Activated gamma-delta T cell treated with anti-CD3 and anti-CD28 coated beads, Interleukin-2, amount 50 U/mL, for 16 hours (primary cell): Measurements from ENCODE around the gene WNK3.

Source experiments
- DNase-seq: peaks from one replicate; pipeline ENCODE4 v3.0.0-alpha.2; 2020; ENCODE audit warnings: low read depth

The WNK3 gene

DNA sequence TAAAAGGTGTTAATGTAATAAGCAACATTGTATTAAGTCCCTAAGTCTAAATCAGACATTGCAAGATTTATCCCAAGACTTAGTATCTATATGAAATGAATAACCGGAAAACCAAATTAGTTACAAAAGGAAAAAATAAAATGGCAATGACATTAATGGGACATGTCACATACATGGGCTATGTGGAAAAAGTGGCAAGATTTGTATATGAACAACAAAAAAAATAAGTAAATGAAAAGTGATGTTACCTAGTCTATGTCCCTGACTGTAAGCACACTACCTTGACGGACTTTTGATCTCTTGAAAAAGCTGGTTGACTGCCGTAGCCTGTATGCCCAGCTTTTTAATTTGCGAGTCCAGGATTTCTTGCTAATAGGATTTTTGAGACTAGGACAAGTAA lies 119.3 kb downstream of the WNK3 start:
- no peak for DNase-seq

DNA sequence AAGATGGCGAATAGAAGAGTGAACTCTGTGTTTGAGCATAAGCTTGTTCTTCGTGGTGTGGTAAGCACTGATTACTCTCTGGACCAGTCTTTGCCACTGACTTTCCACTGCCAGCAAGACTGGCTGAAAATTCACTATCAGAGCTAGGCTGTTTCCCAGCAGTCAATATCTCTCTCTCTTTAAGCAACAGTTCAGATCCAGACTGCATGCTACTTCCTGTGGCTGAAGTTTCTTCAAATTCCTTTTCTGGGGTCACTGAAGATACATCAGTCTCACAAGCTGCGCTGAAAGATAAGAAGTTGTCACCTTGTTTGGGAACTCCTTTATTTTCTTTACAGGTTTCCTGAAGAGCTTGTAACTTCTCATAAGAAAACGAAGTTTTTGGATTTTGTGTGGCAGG lies 120.8 kb downstream of the WNK3 start:
- no peak for DNase-seq

DNA sequence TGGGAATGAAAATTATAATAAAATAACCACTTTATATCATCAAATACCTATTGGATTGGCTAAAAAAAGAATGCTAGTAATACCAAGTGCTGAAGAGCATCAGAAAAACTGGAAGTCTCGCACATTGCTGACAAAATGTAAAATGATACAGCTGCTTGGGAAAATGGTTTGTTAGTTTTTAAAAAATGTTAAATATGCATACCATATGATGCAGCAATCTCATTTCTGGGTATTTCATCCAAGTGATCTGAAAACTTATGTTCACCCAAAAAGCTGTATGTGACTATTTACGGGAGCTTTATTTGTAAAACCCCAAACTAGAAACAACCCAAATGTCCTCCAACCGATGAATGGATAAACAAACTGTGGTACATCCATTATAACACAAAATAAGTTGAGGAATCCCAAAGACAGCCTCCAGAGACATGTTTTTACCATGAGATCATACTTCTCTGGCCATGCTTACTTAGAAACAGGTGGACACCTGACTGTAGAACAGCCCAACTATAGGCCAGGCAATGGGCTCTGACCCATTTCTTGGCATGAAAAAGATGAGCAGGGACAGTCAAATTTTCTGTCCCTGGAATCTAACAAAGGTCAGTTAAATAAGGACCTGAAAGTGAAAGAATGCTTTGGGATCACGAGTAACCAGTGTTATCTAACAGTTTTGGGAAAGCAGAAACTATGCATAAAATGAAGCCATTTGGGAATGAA lies 127.3 kb downstream of the WNK3 start:
- DNase-seq: no peak

DNA sequence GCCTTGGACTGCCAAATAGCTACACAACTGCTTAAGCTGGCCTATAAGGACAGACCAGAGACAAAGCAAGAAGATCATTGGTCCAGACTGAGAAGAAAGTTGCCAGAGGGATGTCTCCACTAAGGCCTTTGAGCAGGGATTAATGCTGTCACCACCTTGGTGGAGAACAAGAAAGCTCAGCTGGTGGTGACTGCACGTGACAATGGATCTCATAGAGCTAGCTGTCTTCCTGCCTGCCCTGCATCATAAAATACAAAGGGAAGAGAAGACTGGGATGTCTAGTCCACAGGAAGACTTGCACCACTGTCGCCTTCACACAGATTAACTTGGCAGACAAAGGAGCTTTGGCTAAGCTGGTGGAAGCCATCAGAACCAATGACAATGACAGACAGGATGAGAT lies 134.3 kb downstream of the WNK3 start:
- no peak for DNase-seq

- DNase-seq: no peak
These were observed 144.2 kb downstream of the WNK3 start for GRCh38 chrX:54213603-54214002.

DNA sequence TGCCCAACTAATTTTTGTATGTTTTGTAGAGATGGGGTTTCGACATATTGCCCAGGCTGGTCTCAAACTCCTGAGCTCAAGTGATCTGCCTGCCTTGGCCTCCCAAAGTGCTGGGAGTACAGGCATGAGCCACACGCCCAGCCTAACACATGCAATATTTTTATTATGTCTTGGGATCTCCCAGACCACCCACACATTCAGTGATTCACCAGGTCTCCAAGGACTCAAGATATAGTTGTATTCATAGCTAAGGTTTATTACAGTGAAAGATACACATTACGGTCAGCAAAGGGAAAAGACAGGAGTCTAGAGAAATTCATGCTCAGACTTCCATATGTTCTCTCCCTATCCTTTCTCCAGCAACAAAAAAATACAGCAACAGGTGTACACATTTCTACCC lies 149.3 kb downstream of the WNK3 start:
- DNase-seq: no peak

DNA sequence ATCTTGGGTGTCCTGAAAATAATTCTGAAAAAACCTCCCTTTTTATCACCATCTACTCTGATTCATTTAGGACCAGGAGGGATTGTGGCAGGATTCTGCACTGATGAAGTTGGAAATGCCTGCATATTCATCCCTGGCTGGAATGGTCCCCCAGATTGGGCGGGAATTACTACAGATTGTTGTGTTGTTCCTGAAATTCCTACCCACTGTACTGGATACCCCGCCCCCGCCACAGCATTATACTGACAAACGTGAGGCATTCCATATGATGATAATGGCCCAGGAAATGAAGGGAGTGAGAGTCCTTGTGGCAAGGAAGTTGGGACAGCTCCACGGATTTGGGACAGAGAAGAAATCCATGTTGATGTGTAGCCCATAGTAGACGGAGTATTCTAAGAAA lies 159.6 kb downstream of the WNK3 start:
- no peak for DNase-seq

GRCh38 chrX:54194982-54195588 lies 162.8 kb downstream of the WNK3 start:
- DNase-seq: no peak

DNA sequence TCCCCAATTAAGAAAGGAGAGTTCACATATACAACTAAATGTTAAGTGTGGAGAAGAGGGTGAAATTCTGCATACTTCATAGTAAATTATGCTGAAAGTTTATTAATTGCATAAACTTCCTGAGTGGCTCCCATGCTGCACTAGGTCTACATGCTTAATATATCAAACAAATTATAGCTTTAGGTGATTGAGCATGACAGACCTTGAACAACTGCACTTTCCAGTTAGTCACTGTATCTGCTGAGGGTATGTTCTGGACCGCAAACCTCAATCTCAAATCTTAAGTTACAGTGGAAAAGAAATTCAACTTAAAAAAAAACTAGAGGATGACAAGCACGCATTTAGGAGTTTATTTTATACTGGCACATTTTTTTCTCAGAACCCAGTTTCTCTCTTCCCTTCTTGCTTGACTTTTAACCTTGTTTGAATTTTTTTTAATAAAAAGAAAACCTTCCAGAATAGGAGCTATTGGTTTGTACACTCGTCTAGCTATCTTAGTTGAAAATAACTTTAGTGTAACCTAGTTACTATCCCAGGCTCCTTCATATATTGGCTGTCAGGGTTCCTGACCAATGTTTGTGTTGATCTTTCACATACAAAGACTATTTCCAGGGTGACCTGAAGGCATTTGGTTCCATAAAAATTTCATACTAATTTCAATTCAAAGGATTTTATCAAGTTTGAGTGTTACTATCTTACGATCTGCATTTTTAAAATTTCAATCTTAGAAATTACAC lies 164.6 kb downstream of the WNK3 start:
- DNase-seq: no peak

DNA sequence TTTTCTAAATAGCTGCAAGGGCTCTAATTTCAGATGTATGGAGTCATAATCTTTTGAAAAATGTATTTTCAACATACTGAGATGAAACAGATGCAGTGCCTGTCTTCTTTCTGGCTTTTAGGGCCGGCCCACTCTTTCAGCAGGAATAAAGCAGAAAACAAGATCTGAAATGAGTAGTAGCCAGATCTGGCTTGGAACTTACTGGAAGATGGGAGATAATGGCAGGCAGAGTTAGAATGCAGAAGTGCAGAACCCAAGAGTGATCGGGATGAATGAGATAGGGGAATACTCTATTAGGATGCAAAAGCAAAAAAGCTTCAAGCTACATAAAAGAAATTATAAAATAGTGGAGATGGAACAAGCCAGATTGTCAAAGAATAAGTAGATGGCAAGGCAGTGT lies 173.4 kb downstream of the WNK3 start:
- no peak for DNase-seq

- peak; percentile 40 for DNase-seq
These were observed 174.8 kb downstream of the WNK3 start, which contains the start of gene FAM120C for GRCh38 chrX:54182864-54183613. Gene FAM120C (minus strand): TSS chrX:54183254. CDS start chrX:54183198, 56 bp downstream.

- DNase-seq: peak; percentile 42
These were observed 175.5 kb downstream of the WNK3 start for GRCh38 chrX:54182194-54182863.

GRCh38 chrX:54181202-54181953 lies 176.5 kb downstream of the WNK3 start:
- no peak for DNase-seq

- DNase-seq: no peak
These were observed 177.4 kb downstream of the WNK3 start for GRCh38 chrX:54180403-54180802.

DNA sequence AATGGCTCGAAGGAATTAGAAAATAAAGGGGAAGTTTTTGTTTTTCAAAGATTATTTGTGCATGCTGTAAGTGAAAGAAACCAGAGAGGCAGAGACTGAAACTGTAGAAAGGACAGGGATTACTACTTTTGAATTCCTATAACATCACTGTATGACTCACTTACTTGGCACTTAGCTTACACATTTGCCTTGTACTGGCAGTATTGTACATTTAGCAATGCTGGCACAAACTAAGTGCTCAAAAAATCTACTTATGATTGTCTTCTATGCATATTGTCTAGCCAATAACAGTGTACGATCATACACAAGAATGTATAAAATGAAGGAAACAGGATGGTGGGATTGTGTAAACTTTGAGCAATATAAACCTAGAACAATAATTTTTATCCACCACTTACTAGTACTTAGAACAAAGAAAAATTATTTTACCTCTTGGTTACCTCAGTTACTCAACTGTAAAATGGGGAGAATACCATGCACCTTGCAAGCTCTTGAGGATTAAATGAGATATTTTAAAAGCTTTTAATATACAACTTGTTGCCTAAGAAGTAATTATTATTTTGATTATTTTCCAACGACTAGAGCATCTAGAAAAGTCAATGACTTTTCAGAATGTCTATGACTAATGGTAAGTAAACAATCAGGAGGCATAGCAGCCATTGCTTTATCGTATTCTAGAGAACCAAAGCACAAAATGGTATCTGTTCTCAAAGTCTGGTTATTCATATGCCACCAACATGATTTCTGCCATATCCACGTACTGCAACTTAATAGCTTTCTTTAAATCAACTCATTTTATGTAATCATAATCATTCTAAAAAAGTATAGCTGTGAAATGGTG lies 179.5 kb downstream of the WNK3 start:
- DNase-seq: no peak

- no peak for DNase-seq
These were observed 180.5 kb downstream of the WNK3 start for GRCh38 chrX:54177306-54177705.

DNA sequence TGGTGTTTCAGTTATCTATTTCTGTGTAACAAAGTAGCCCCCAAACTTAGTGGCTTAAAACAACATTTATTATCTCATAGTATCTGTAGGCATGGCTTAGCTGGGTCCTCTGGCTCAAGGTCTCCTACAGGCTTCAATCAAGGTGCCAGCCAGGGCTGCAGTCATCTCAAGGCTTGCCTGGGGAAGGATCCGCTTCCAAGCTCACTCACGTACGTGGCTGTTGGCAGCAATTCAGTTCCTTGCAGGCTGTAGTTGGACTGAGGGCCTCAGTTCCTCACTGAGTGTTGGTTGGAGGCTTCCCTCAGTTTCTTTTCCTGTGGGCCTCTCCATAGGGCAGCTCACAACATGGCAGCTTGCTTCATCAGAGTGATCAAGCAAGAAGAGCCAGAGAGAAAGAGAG lies 184.1 kb downstream of the WNK3 start:
- DNase-seq: no peak

GRCh38 chrX:54172455-54172854 lies 185.4 kb downstream of the WNK3 start:
- DNase-seq: no peak

DNA sequence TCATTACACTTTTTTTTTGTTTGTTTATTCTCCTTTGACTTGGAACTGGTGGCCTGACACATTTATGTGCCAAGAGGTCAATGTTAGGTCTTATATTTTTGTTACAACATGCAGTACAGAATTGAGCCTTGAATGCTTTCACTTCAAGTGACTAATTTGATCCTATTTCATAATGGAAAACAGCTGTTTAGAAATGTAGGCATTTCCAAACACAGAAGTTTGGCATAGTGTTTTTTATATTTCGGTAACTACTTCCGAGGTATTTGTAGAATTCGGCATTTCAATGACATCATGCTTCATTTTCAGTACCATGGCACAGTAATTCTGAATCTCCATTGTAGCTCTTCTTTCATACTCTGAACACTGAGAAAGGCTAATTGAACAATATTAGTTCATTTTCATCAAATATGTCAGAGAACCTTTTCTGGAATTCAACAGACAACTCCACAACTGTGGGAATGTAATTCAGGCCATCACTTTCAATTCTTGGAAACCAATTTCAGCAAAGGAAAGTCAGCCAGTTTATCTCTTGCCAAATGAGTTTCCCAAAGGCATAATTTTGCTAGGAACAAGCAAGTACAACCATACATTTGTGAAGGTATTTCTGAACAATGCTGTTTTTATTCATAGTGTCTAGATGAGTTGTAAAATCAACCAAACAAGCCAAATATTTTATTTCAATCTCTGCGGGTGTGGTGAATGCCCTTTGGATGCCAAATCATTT lies 186.2 kb downstream of the WNK3 start:
- no peak for DNase-seq

DNA sequence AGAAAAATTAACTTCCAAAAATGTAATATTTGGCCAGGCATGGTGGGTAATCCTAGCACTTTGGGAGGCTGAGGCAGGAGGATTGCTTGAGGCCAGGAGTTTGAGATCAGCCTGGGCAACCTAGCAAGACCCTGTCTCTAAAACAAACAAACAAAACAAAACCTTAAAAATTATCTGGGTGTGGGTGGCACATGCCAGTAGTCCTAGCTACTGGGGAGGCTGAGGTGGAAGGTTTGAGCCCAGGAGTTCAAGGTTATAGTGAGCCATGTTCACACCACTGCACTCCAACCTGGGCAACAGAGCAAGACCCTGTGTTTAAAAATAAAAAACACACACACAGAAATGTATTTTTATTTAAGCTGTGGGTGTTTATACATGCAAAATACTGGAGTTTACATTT lies 186.8 kb downstream of the WNK3 start:
- no peak for DNase-seq
